Mucosa of rectum (tissue), 2 donors: ENCODE data around the gene CHGA.

Source experiments
- H3K27ac ChIP-seq, 2 donors: one replicate each; pipeline ENCODE4 v1.7.0; 2013; ENCODE audit warnings: inconsistent platforms in 2 of 2, low read depth in 2 of 2, low read length in 2 of 2
- H3K27me3 ChIP-seq, 2 donors: one replicate each; pipeline ENCODE4 v1.7.0; 2013; ENCODE audit warnings: low read length in 2 of 2; ENCODE audit not compliant: control insufficient read depth in 2 of 2, insufficient read depth in 2 of 2
- H3K36me3 ChIP-seq, 2 donors: one replicate each; pipeline ENCODE4 v1.7.0; 2013; ENCODE audit warnings: low read length in 2 of 2; ENCODE audit not compliant: control insufficient read depth in 2 of 2, insufficient read depth in 2 of 2
- H3K4me1 ChIP-seq, 2 donors: one replicate each; pipeline ENCODE4 v1.7.0; 2013; ENCODE audit warnings: low read length in 2 of 2, mild to moderate bottlenecking in 1 of 2; ENCODE audit not compliant: control insufficient read depth in 2 of 2, insufficient read depth in 2 of 2
- H3K4me3 ChIP-seq, 2 donors: one replicate each; pipeline ENCODE4 v1.7.0; 2013; ENCODE audit warnings: low read length in 2 of 2
- H3K9ac ChIP-seq, 2 donors: one replicate each; pipeline ENCODE4 v1.7.0; 2013; ENCODE audit warnings: low read length in 2 of 2, low read depth in 1 of 2, mild to moderate bottlenecking in 1 of 2
- H3K9me3 ChIP-seq, 2 donors: one replicate each; pipeline ENCODE4 v1.7.0; 2013; ENCODE audit warnings: low read length in 2 of 2; ENCODE audit not compliant: control insufficient read depth in 2 of 2
- donor health status: healthy.
- donor health status: Normal muscosa, but diverticular disease.

Gene CHGA

GRCh38 chr14:92967346-92967926 lies 44.5 kb downstream of the CHGA start:
- H3K4me1 ChIP-seq, result peaks cover 16 to 17% of the 10 kb centered on the region in 2 donors
- H3K9ac ChIP-seq, result no peak overlapping the region
- H3K27ac ChIP-seq, result no peak overlapping the region
- H3K27me3 ChIP-seq, result no peaks in the 10 kb centered on the region
- H3K9me3 ChIP-seq, result no peaks in the 10 kb centered on the region
- peaks cover 0 to 2% of the 10 kb centered on the region in 2 donors for H3K36me3 ChIP-seq
- H3K4me3 ChIP-seq, result no peak overlapping the region

GRCh38 chr14:92968291-92969020 lies 45.5 kb downstream of the CHGA start:
- no peaks in the 10 kb centered on the region for H3K27me3 ChIP-seq
- no peak overlapping the region for H3K27ac ChIP-seq
- H3K9ac ChIP-seq, result no peak overlapping the region
- no peak overlapping the region for H3K4me3 ChIP-seq
- no peaks in the 10 kb centered on the region for H3K36me3 ChIP-seq
- peaks cover 14 to 15% of the 10 kb centered on the region in 2 donors for H3K4me1 ChIP-seq
- no peaks in the 10 kb centered on the region for H3K9me3 ChIP-seq

- H3K27me3 ChIP-seq, result no peaks in the 10 kb centered on the region
- no peak overlapping the region for H3K4me3 ChIP-seq
- no peak overlapping the region for H3K27ac ChIP-seq
- no peaks in the 10 kb centered on the region for H3K36me3 ChIP-seq
- no peaks in the 10 kb centered on the region for H3K9me3 ChIP-seq
- H3K4me1 ChIP-seq, result peaks cover 5 to 6% of the 10 kb centered on the region in 2 donors
- H3K9ac ChIP-seq, result no peak overlapping the region
Measured at GRCh38 chr14:92969430-92969829, 46.5 kb downstream of the CHGA start.

GRCh38 chr14:92969871-92970270 lies 46.9 kb downstream of the CHGA start:
- Histone ChIP-seq H3K36me3 (no peaks in the 10 kb centered on the region), H3K4me3 (no peak overlapping the region), H3K27ac (no peak overlapping the region), H3K27me3 (no peaks in the 10 kb centered on the region), H3K9me3 (no peaks in the 10 kb centered on the region), H3K4me1 (peaks cover under 1 to 3% of the 10 kb centered on the region in 2 donors), H3K9ac (no peak overlapping the region)

- Histone ChIP-seq H3K4me3 (no peak overlapping the region), H3K36me3 (peaks cover 0 to 2% of the 10 kb centered on the region in 2 donors), H3K9me3 (no peaks in the 10 kb centered on the region), H3K9ac (no peak overlapping the region), H3K27me3 (no peaks in the 10 kb centered on the region), H3K27ac (no peak overlapping the region), H3K4me1 (no peaks in the 10 kb centered on the region)
Measured at GRCh38 chr14:92970271-92970670, 47.3 kb downstream of the CHGA start.

GRCh38 chr14:92971601-92972180 lies 48.7 kb downstream of the CHGA start:
- Histone ChIP-seq H3K9ac (no peak overlapping the region), H3K4me1 (no peaks in the 10 kb centered on the region), H3K27ac (no peak overlapping the region), H3K27me3 (no peaks in the 10 kb centered on the region), H3K4me3 (no peak overlapping the region), H3K9me3 (peaks cover 0 to under 1% of the 10 kb centered on the region in 2 donors), H3K36me3 (peaks cover 5 to 7% of the 10 kb centered on the region in 2 donors)

GRCh38 chr14:92973261-92973797 lies 50.4 kb downstream of the CHGA start:
- peaks cover 12 to 14% of the 10 kb centered on the region in 2 donors for H3K36me3 ChIP-seq
- H3K4me3 ChIP-seq, result no peak overlapping the region
- H3K27me3 ChIP-seq, result no peaks in the 10 kb centered on the region
- H3K9me3 ChIP-seq, result peaks cover 0 to 4% of the 10 kb centered on the region in 2 donors
- peak overlapping the region in 1 of 2 donors; percentile 28 for H3K27ac ChIP-seq
- no peak overlapping the region for H3K9ac ChIP-seq
- H3K4me1 ChIP-seq, result no peaks in the 10 kb centered on the region

GRCh38 chr14:92973798-92974372 lies 50.9 kb downstream of the CHGA start:
- Histone ChIP-seq H3K27me3 (no peaks in the 10 kb centered on the region), H3K27ac (peak overlapping the region; percentile 17 to 28), H3K9ac (no peak overlapping the region), H3K9me3 (peaks cover 0 to 6% of the 10 kb centered on the region in 2 donors), H3K4me3 (no peak overlapping the region), H3K36me3 (peaks cover 12 to 19% of the 10 kb centered on the region in 2 donors), H3K4me1 (no peaks in the 10 kb centered on the region)

GRCh38 chr14:92974541-92975345 lies 51.8 kb downstream of the CHGA start:
- no peak overlapping the region for H3K9ac ChIP-seq
- no peaks in the 10 kb centered on the region for H3K27me3 ChIP-seq
- peak overlapping the region in 1 of 2 donors; percentile 23 for H3K27ac ChIP-seq
- no peaks in the 10 kb centered on the region for H3K4me1 ChIP-seq
- peaks cover 12 to 20% of the 10 kb centered on the region in 2 donors for H3K36me3 ChIP-seq
- H3K9me3 ChIP-seq, result peaks cover 0 to 7% of the 10 kb centered on the region in 2 donors
- H3K4me3 ChIP-seq, result no peak overlapping the region
